GM21529 (cell line): ENCODE results near the gene FLVCR1.
"Not testable (repeated sequence)": the region's sequence is repeated elsewhere in the genome, so short reads cannot be mapped to it uniquely, and the experiment has no call there.

ENCODE experiments used
- ATAC-seq: cut with Tn5 transposase; IDR thresholded peaks from one replicate; pipeline ENCODE4 v1.9.1; 2021; ENCODE audit not compliant: unreplicated experiment

Gene FLVCR1

DNA sequence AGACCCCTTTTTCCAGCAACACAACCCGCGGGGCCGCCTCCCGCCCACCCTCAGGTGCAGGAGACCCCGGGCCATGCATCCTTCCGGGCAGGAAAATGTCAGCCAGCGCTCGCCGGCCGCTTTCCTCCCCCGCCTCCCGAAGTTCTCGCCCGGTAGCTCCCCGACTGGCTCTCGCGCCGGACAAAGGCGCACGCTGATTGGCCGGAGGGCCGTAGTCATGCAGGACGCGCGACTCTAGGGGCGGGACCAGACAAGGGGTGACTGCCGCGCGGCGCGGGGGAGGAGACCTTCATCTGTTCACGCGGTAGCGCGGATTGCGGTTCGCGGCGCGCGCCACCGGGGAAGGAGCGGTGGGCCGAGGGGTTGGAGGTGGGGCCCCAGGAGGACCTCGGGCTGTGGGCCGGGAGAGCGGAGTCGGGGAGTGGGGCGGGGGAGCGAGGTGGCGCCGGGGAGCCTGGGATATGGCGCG is at the start of gene FLVCR1:
TSS of gene FLVCR1 (plus strand) at position 284 of the 469 bp plus-strand sequence. CDS start at position 462, 178 bp downstream.
- peak; percentile 96 for ATAC-seq

DNA sequence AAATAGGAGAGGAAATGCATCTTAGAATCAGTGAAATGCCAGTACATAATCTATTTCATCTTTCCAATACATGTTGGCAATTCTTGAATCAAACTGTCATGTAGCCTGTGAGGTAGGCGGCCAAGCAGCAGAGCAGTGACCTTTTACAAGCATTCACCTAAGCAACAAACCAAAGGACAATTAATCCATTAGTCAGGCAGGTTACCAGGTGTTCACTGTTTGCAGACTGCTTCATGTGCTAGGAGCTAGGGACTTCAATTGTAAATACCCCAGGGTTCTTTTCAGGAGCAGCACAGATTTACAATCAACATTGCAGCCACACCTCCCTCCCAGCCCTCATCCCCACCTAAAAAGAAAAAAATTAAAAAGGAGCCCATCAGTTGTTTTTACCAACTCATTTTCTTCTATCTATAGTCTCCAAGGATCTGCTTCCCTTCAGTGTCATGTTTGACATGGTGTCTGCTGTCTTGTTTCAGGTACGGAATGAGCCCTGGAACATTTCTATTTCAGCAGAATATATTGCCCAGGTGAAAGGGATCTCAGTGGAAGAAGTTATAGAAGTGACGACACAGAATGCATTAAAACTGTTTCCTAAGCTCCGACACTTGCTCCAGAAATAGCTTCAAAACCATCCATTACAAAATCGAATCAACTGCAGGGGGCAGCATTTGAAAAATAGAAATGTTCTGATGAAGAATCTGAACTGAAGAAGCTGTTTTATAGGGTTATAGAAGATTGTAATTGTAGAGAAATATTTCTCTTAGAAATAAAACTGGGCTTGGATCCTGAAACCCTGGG is 43.3 kb upstream of the FLVCR1 start:
- no peak for ATAC-seq

DNA sequence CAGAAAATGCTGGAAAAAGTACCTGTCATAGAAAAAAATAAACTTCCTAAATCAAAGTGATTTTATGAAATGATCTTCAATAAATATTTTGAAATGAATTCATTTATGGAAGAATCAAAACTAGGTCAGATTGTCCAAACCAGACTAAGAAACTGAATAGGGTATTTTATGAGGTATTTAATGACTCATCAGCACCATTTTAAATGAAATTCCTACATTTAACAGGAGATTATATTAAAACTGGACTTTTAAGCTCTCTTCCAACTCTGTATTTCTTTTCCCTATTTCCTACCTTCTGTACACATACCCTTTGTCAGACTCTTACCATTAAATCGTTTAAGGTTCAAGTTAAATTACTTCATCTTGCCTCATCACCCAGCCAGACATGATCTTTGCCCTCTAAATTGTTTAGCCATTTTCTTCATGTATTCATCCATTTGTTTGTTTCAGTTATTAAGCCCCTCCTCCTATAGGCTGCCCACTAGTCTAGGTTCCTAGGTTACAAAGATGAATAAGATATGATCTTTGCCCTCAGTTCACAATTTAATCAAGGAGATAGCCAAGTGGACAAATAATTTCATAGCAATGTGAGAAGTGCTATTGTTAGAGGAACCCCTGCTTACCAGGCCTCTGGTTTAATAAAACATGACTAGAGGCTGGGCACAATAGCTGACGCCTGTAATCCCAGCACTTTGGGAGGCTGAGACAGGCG is 41.4 kb upstream of the FLVCR1 start:
- ATAC-seq: no peak

DNA sequence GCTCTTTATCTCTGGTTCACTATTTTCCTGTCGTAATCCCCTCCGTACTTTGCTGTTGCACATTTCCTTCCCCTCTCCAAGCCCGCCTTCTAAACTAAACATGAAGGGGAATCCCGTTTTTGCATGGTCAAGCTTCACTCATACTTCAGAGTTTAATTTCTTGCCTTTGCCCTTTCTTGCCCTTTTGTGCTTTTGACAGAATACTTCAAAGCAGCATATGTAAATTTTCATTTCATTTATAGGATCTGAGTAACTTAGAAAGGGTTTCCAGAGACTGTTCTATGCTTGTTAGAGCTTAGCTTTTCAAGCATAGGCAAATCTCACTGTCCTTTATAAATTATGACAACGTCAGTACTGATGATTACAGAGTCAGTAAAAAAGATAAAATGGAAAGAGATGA is 38.3 kb upstream of the FLVCR1 start:
- ATAC-seq: peak; percentile 76

DNA sequence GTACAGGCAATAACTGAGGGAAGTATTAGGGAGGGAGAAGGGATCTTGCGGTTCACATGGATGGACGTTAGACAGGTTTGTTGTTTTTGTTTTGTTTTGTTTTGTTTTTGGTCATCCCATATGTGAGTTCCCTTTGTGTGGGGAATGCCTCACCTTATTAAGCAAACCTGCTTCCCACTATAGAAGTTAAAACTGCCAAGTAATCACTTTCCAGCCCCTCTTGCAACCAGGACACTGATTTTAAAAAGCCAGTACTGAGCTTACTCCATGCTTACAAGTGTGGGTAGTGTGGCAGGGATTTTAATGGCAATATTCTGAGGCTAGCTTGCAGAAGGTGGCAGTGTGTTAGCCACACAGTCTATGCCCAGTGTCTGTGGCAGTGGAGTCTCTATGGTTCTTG is 37.1 kb upstream of the FLVCR1 start:
- no peak for ATAC-seq

DNA sequence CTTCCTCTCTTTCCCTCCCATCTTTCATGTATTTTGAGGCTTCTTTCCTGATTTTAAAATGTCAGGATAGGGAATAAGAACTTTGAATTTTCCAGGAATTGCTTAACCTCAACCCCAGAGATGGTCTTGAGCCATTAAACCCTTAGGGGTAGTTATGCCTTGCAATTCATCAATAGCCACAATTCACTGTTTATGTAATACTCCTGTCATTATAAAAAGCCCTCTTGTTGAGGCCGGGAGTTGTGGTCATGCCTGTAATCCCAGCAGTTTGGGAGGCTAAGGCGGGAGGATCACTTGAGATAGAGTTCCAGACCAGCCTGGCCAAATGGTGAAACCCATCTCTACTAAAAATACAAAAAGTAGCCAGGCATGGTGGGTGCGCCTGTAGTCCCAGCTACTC is 35.1 kb upstream of the FLVCR1 start:
- no peak for ATAC-seq

DNA sequence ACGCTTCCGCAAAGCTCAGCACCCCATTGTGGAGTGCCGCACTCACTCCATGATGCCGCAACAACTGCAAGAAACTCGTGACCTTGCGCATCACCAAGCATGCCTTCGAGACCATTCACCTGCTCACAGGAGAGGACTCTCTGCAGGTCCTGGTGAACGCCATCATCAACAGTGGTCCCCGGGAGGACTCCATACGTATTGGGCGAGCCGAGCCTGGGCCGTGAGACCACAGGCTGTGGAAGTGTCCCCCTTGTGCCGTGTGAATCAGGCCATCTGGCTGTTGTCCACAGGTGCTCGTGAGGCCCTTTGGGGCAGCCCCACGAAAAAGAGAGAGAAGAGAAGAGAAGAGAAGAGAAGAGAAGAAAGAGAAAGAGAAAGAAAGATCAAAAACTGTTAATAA is 33.9 kb upstream of the FLVCR1 start:
- ATAC-seq: no peak

DNA sequence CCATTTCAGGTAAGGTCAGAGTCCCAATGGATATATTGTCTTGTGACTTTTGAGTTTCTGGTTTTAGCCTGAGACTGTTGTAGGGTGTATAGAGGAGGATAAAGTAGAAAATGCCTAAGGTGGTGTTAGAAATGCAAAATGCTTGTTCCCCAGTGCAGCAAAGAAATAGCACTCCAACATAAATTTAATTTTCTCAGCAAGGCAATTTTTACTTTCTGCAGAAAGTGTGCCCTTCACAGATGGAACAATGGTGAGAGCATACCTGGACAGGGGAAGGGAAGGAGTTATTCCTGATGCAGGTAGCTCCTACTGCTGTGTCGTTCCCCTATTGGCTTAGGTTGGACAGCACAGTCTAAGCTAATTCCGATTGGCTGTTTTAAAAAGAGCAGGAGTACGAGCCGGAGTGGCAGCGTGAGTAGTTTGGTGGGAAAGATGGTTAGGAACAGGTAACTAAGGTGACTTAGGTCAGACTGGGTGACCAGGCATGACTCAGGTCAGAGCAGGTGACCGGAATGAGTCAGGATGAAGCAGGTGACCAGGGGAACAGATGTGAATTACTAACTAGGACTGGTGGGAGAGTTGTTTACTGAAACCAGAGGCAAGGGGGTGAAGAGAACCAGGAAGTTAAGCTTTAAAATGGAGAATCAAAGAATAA is 32.1 kb upstream of the FLVCR1 start:
- ATAC-seq: no peak

DNA sequence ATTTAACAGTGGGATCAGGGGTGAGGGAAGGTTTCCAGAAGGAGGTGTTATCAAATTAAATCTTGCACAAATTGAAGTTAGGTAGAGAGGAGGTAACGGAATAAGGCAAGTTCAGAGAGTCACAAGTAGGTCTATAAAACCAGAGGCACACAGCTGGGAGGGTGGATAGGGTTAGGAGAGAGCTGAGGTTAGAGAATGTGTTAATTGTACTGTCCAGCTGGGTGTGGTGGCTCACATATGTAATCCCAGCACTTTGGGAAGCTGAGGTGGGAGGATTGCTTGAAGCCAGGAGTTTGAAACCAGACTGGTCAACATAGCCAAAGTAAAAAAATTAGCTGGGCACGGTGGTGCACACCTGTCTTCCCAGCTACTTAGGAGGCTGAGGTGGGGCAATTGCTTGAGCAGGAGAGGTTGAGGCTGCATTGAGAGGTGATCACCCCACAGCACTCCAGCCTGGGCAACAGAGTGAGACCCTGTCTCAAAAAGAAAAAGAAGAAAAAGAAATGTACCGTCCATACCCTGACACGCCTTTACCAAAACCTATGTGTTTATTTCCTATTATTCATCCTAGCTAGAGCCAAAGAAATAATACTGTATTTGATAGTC is 30.8 kb upstream of the FLVCR1 start:
- no peak for ATAC-seq

DNA sequence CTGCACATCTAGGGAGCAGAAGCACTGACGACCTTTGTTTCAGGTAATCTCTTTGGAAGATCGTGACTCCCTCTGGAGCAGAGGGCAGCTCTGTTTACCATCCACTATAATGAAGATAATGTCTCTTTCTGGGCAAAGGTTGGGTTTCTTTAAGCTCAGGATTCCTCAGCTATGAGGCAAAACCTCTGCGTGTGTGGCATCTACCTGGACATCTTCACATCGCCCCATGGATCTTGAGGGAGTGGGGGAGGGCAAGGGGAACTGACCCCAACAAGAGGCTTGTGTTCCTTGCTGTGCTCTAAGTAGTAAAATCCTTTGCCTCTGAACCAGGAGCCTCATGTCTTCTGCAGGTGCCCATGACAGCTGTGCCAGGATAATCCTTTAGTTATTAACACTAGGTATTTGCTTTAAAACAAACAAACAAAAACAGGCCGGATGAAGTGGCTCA is 30.2 kb upstream of the FLVCR1 start:
- ATAC-seq: no peak

DNA sequence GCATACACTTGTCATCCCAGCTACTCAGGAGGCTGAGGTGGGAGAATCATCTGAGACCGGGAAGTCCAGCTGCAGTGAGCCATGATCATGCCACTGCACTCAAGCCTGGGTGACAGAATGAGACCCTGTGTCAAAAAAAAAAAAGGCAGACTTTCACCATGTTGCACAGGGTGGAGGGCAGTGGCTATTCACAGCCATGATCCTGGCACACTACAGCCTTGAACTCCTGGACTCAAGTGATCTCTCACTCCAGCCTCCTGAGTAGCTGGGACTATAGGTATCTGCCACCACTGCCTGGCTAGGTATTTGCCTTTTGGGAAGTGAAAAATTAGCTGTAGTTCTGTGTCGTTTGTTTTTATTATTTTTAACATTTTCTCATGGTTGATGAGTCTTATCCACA is 29.7 kb upstream of the FLVCR1 start:
- no peak for ATAC-seq

DNA sequence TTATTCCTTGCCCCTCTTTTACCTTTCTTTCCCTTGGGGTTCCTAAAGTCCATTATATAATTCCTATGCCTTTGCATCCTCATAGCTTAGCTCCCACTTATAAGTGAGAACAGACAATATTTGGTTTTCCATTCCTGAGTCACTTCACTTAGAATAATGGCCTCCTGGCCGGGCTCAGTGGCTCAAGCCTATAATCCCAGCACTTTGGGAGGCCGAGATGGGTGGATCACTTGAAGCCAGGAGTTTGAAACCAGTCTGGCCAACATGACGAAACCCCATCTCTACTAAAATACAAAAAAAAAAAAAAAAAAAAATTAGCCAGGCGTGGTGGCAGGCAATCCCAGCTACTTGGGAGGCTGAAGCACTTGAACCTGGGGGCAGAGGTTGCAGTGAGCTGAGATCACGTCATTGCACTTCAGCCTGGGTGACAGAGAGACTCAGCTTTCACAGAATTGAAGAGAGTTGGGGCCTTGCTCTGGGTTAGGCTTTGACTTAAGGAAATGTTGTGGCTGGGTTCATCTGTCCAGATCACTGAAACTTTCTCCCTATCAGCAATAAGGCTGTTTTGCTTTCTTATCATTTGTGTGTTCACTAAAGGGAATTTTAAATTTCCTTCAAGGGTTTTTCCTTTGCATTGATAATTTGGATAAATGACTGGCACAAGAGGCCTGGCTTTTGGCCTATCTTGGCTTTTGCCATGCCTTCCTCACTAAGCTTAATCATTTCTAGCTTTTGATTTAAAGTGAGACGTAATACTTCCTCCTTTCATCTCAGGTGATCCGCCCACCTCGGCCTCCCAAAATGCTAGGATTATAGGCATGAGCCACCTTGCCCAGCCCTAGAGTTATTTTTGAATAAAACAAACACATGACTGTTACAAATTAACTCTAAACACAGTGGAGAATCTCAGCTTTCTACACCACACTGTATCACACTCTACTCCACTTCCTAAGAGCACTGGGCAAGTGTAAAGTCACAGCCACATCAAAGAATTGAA is 24.6 kb upstream of the FLVCR1 start:
- ATAC-seq: peak; percentile 85

DNA sequence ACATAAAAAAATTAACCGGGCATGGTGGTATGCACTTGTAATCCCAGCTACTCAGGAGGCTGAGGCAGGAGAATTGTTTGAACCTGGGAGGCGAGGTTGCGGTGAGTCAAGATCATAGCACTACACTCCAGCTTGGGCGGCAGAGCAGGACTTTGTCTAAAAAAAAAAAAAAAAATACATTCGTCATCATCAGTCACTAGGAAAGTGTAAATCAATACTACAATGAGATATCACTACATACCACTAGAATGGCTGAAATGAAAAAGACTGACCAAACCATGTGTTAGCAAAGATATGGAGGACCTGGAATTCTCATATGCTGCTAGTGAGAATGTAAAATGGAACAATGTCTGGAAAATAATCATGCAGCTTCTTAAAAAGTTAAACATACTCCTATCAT is 19.9 kb upstream of the FLVCR1 start:
- ATAC-seq: no peak

DNA sequence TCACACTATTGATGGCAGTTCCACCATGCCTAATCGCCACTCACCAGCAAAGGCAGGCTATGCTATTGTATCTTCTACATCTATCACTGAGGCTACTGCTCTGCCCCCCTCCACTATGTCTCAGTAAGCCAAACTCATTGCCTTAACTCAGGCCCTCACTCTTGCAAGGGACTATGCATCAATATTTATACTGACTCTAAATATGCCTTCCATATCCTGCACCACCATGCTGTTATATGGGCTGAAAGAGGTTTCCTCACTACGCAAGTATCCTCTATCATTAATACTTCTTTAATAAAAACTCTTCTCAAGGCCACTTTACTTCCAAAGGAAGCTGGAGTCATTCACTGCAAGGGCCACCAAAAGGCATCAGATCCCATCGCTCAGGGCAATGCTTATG is 13.6 kb upstream of the FLVCR1 start:
- not testable (repeated sequence) for ATAC-seq

DNA sequence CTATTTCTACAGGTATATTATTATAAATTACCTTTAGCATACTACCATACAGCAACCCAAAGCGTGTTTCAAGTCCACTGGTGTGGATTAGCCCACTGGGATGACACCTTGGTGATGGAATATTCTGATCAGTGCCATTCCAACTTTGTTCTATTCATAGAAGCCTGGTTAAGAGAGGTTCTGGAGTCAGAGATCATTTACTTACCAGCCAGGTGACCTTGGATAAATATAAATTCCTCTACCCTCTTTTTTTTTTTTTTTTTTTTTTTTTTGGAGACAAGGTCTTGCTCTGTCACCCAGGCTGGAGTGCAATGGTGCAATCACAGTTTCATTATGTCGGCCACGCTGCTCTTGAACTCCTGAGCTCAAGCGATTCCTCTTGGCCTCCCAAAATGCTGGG is 10.5 kb upstream of the FLVCR1 start, which contains the start of gene SPATA45:
TSS of gene SPATA45 (minus strand) at position 101 of the 400 bp plus-strand sequence. CDS start 11,500 bp downstream, outside the sequence.
- no peak for ATAC-seq

DNA sequence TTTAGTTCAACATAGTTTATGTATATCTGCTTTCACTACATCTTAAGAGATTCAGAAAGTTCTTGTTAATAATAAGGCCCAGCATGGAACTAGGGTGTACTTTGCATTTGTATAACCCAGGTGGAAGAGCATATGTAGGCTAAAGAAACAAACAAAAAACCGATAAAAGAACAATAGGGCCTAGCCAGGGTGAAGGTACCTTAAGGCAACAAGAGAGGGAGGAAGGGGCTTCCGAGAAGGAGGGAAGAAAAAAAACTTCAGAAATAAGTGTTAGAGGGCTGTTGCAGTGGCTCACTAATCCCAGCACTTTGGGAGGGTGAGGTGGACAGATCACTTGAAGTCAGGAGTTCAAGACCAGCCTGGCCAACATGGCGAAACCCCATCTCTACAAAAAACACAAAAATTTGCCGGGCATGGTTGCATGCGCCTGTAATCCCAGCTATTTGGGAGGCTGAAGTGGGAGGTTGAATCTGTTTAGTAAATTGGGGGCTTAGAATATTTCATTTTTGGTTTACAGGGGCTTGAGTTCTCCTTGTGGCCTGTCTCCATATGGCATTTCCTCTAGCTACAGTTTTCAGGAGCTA is 5.9 kb upstream of the FLVCR1 start:
- no peak for ATAC-seq

DNA sequence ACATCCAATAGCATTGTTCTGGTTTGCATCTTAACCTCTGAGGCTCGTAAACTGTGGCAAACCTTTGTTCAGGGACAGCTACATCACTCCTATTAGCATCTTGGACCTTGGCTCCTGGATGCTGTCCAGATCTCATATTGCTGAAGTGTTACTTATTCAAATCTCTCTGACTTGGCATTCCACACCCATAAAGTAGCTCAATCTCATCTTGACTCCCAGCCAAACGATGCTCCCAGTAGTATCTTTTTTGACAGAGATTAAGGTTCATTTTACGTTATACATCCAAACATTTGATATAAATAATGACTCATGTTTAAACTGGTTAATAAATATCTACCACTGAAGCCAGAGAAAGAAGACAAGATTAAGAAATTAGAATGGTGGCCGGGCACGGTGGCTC is 4.4 kb upstream of the FLVCR1 start:
- no peak for ATAC-seq

DNA sequence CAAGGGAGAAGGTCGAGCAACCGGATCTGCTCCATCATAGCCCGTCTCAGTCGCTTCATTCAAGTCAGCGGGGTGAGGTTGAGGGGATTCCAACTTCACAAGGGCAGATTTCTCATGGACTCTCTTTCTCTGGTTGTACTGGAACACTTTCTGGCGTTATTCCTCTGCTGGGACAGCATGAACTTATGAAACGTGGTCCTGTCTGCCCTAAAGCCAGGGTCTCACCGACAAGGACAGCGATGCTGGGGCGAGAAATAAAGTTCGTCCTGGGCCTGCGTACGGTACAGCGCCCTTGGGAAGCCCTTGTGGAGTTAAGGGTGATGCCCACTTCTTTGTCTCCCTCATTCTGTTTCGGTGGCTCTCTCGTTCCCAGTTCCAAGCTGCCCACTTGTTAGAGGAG is 1.3 kb upstream of the FLVCR1 start:
- no peak for ATAC-seq

DNA sequence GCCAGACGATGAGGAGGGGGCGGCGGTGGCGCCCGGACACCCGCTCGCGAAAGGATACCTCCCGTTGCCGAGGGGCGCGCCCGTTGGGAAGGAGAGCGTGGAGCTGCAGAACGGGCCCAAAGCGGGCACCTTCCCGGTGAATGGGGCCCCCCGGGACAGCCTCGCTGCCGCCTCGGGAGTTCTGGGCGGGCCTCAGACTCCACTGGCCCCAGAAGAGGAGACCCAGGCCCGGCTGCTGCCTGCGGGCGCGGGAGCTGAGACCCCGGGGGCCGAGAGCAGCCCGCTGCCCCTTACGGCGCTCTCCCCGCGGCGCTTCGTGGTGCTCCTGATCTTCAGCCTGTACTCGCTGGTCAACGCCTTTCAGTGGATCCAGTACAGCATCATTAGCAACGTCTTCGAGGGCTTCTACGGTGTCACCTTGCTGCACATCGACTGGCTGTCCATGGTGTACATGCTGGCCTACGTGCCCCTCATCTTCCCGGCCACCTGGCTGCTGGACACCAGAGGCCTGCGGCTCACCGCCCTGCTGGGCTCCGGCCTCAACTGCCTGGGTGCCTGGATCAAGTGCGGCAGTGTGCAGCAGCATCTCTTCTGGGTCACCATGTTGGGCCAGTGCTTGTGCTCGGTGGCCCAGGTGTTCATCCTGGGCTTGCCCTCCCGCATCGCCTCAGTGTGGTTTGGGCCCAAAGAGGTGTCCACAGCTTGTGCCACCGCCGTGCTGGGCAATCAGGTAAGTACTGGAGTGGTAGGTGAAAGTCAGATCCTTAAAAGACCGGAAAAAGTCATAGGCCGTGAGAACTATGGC is 588 bp downstream of the FLVCR1 start:
- peak; percentile 22 for ATAC-seq
